Embryonic facial prominence (tissue), 1 donor: ENCODE data around the gene TPK1.

ENCODE experiments used
- DNase-seq: peaks from one replicate; pipeline ENCODE4 v3.0.0-alpha.2; 2016; ENCODE audit errors: extremely low spot score

The TPK1 gene

DNA sequence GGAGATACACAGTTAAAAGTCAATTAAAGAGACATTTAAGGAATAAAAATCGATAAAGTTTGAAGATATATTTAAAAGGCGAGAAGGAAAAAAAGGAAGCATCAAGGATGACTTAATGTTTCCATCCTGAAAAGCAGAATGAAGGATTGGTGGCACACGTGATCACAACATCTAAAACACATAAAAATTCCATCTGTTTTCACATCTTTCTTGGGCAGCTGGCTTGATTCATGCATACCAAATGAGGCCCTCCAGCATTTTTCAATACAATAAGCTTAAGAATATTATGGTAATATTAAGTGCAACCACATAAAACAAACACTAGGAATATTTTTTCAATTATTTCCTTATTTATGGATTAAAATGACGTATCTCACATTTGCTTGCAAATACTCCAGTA, 112.6 kb downstream of the TPK1 start:
- peak; percentile 12 for DNase-seq

- no peak for DNase-seq
Measured at GRCh38 chr7:144720710-144721109, 115.1 kb downstream of the TPK1 start.

- DNase-seq: no peak
Measured at GRCh38 chr7:144720149-144720548, 115.7 kb downstream of the TPK1 start.

DNA sequence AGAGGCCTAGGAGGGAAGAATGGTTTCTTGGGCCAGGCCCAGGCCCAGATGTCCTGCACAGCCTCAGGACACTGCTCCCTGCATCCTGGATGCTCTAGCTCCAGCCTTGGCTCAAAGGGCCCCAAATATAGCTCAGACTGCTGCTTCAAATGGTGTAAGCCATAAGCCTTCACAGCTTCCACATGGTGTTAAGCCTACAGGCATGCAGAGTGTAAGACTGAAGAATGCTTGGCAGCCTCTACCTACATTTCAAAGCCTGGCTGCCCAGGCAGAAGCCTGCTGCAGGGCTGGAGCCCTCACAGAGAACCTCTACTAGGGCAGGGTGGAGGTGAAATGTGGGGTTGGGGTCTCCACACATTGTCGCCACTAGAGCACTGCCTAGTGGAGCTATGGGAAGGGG, 118.1 kb downstream of the TPK1 start:
- no peak for DNase-seq

DNA sequence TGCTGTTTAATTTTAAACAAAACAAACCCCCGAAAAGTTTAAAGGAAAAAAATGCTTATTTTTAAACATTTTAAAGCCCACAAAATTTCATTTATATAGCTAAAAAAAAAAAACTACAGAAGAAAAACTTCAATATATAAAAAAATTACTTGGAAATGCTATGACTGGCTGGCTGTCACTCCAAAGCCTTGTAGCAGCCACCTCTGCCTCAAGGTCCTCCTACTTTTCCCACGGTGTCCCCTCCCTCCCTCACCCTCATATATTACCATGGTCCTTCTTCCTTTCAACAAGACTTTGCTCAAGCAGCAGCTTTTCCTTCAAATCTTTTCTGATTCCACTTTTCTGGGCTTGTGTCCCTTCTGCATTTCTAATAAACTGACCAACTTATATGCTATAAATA, 122.0 kb downstream of the TPK1 start:
- DNase-seq: no peak

- no peak for DNase-seq
Measured at GRCh38 chr7:144710791-144711190, 125.1 kb downstream of the TPK1 start.

GRCh38 chr7:144709066-144709465, 126.8 kb downstream of the TPK1 start:
- DNase-seq: no peak

DNA sequence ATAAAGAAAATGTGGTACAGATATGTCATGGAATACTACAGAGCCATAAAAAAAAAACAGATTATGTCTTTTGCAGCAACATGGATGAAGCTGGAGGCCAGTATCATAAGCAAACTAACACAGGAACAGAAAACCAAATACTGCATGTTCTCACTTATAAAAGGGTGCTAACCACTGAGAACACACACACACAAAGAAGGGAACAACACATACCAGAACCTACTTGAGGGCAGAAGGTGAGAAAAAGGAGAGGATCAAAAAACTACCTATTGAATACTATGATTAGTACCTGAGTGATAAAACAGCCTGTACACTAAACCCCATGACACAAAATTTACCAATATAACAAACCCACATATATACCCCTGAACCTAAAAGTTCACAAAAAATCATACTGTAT, 144.6 kb downstream of the TPK1 start:
- no peak for DNase-seq

DNA sequence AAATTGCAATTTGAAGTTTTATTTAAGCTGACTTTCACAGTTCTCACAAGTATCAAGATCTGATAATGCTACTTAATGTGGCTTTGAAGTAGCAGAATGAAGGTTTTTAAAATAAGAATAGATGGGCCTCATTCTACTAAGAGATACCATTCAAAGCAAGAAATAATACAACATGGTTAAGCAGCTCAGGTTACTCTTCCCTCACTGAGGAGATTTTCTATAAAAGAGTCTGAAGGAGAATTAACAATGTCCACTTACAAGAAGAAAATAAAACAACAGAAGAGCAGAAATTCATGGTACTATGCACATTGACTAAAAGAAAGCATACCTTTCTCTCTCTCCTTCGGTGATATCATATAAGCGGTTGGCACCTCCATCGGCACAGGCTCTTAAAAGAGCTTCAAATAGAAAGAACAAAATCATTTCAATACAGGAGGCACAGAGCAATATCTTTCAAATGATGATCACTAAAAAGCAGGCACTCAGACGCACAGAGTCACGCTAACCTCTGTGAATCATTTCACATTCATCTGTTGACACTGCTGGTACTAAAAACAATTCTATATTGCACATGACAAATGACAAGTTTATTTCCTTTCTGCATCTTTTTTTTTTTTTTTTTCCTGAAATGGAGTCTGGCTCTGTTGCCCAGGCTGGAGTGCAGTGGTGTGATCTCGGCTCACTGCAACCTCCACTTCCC, 153.1 kb downstream of the TPK1 start:
- no peak for DNase-seq

GRCh38 chr7:144676492-144676891, 159.4 kb downstream of the TPK1 start:
- DNase-seq: no peak

- no peak for DNase-seq
Measured at GRCh38 chr7:144674550-144674949, 161.3 kb downstream of the TPK1 start.

DNA sequence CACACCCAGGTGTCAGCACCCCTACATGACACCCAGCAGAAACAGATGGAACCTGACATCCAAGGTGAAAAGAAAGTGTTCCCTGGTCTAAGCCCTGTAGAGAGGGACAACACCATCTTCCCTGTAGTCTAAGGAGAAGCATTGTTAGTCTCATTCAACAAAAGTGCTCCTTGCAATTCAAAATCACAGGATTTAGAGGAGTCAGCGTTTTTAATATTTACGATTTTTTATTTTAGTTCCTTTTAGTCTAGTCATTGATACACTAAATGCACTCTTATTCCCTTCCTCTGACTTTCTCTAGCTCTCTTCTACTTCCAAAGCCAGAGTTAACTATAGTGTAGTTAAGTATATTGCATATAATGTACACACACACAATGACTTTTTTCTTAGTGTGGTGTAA, 163.0 kb downstream of the TPK1 start:
- DNase-seq: no peak

GRCh38 chr7:144671429-144671828, 164.4 kb downstream of the TPK1 start:
- DNase-seq: no peak

DNA sequence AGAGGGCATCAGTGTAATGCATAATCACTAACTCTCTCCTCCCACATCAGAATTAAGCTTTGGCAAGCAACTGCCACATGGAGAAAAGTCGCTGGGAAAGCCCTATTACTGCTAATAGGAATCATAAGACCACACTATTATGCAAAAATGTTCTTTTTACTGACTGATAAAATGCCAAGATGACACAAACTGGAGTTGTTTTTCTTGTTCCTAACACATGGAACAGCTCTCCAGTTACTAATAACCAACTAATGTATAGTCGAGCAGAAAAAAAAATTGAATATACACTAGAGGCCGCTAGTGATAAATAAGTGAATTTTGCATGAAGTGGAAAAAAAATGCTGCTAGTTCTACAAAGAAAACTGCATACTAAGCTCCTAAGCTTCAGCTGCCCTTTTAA, 165.6 kb downstream of the TPK1 start:
- DNase-seq: peak; percentile 36

DNA sequence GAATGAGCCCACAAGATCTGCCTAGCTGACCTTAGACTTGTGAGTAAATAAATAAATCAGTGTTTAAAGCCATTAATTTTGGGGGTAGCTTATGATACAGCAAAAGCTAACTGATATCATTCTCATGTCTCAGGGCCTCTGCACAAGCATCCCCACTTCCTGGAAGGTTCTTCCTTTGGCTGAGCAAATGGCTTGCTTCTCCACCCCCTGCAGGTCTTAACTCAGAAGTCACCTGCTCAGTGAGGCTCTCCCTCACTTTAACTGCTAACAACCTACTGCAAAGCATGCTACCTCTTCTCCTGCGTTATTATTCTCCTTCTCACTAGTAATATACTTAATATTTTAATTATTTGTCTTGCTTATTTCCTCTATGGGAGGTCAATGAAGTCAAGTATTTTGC, 167.3 kb downstream of the TPK1 start:
- DNase-seq: no peak

DNA sequence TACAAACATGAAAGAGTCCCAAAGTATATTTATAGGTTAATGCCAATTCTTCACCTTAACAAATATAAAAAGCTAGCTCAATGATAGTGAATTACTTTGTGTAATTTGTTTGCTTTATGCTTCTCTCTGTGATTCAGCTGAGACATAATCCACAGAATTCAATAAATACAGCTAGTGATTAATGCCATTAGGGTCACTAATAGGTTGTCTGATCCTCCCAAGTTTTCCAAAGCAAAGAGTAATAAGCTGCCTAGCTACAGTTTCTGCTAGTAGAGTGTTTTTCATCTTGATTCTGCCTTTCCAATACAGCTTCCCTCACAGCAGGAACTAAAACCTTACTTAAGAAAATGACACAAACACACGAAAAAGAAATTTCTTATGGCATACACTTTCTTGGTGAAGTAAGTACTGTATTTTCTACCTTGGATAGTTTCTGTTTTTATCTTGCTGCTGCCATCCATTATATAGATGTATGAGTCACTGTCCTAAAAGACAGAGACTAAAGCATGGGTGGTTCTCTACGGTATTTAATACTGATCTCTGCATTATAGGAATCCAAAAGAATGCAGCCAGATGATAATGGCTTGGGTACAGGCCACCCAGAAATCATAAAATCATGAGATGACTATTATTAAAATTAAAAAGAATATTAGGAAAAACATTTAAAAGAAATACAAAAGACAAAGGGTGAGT, 170.0 kb downstream of the TPK1 start:
- DNase-seq: no peak

DNA sequence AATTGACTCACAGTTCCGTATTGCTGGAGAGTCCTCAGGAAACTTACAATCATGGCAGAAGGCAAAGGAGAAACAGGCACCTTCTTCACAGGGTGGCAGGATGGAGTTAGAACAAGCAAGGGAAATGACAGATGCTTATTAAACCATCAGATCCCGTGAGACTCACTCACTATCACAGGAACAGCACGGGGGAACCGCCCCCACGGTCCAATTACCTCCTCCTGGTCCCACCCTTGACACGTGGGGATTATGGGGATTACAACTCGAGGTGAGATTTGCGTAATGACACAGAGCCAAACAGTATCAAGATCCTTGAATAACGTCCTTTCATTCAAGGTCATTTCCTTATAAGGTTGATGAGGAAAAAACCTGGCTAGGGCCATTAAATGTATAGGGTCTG, 176.6 kb downstream of the TPK1 start:
- DNase-seq: no peak

DNA sequence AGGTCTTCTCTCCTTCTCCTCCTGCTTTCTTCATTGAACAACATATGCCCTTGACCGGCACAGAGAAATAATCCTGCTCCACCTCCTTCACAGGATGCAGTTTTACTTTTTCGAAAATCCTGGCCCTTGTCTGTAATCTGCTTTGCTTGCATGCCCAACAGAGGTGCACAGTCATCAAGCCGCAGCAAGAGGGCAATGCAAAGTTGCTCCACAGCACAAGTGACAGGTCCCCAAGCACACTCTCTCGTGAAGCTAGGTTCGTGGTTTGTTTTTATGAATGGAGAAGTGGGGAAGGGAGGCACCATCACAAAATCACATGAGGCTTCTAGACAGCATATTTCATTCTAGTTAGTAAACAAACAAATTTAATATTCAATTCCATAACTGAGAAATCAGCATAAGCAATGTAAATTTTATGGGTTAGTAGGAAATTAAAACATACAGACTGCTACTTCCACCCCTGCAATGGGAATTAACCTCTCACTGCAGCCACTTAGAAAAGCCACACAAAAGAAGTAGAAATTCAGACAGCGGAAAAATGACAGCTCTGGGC, 178.8 kb downstream of the TPK1 start:
- DNase-seq: no peak

GRCh38 chr7:144653449-144653848, 182.4 kb downstream of the TPK1 start:
- no peak for DNase-seq

GRCh38 chr7:144650439-144650838, 185.4 kb downstream of the TPK1 start:
- no peak for DNase-seq

GRCh38 chr7:144649120-144649519, 186.7 kb downstream of the TPK1 start:
- no peak for DNase-seq

DNA sequence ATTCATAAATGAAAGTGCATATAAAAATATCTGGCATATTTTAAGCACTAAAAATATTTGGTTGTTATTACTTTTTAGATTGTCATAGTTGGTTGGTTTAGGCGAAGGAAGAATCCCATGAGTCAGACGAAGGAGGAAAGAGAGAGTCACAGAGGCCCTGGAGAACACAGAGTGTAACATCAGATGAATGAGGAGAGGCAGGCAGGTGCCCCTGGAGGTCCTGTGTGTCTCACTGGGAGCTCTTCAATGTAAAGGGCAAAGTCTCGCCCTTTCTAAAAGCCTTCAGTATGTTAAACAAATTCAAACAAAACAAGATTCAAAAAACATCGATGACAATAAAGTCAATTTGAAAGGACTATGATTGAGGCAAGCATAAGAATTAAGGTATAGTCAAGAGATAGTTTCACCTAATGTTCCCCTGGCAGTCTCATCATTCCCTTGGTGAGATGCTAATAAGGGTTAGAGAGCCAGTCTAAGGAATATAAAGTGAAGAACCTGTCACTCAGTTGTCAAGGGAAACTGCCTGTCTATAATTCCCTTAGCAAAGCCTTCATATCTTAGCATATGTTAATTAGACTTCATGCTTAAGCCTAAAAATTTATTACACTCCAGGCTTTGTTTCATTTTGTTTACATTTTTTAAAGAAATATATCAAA, 194.3 kb downstream of the TPK1 start:
- no peak for DNase-seq

- DNase-seq: no peak
Measured at GRCh38 chr7:144632724-144633123, 203.1 kb downstream of the TPK1 start.
